OCI-LY7 (cell line): ENCODE data around the gene SLC16A14.

Source experiments
- EZH2phosphoT487 ChIP-seq: fragments of 200-600 bp; sonication (generic); IDR thresholded peaks from 2 replicates; pipeline ENCODE4 v1.6.1; 2018; ENCODE audit warnings: low read depth, borderline replicate concordance, mild to moderate bottlenecking, mixed run types, antibody characterized with exemption, low read length, moderate library complexity, mixed read lengths
- TF ChIP-seq, protein P1 (sequence below): fragments of 200-600 bp; sonication (generic); conservative IDR thresholded peaks from 2 replicates; pipeline ENCODE4 v1.5.1; 2014; ENCODE audit warnings: mild to moderate bottlenecking, antibody characterized with exemption, low read length, moderate library complexity, mixed read lengths

DNA sequence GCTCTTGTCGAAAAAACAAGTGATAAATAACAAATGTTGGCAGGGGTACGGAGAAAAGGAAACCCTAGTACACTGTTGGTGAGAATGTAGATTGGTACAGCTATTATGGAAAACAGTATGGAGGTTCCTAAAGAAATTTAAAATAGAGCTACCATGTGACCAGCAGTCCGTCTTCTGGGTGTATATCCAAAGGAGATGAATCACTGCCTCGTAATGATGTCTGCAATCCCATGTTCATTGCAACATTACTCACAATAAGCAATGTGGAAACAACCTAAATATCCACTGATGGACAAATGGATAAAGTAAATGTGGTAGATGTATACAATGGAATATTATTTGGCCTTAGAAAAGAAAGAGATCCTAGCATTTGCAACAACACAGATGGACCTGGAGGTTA lies 50.6 kb downstream of the SLC16A14 start:
- TF ChIP-seq, protein P1, sequence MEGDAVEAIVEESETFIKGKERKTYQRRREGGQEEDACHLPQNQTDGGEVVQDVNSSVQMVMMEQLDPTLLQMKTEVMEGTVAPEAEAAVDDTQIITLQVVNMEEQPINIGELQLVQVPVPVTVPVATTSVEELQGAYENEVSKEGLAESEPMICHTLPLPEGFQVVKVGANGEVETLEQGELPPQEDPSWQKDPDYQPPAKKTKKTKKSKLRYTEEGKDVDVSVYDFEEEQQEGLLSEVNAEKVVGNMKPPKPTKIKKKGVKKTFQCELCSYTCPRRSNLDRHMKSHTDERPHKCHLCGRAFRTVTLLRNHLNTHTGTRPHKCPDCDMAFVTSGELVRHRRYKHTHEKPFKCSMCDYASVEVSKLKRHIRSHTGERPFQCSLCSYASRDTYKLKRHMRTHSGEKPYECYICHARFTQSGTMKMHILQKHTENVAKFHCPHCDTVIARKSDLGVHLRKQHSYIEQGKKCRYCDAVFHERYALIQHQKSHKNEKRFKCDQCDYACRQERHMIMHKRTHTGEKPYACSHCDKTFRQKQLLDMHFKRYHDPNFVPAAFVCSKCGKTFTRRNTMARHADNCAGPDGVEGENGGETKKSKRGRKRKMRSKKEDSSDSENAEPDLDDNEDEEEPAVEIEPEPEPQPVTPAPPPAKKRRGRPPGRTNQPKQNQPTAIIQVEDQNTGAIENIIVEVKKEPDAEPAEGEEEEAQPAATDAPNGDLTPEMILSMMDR, result no peak
- TF ChIP-seq EZH2phosphoT487, result no peak
